D721Med (cell line): ENCODE data around the gene NMRAL1.

Source experiments
- DNase-seq: peaks from one replicate; pipeline ENCODE4 v3.0.0; 2011; ENCODE audit warnings: low spot score; ENCODE audit not compliant: insufficient read length
- FAIRE-seq: peaks from 2 replicates; lab custom pipeline; 2011; peaks lifted over from hg19 to GRCh38; lab: Jason Lieb, UNC
- TF ChIP-seq, protein P1 (sequence below): IDR thresholded peaks from 2 replicates; pipeline ENCODE4 v1.5.1; 2012; ENCODE audit warnings: mild to moderate bottlenecking, control low read depth; ENCODE audit not compliant: insufficient read depth; ENCODE audit errors: missing control alignments

Gene NMRAL1

DNA sequence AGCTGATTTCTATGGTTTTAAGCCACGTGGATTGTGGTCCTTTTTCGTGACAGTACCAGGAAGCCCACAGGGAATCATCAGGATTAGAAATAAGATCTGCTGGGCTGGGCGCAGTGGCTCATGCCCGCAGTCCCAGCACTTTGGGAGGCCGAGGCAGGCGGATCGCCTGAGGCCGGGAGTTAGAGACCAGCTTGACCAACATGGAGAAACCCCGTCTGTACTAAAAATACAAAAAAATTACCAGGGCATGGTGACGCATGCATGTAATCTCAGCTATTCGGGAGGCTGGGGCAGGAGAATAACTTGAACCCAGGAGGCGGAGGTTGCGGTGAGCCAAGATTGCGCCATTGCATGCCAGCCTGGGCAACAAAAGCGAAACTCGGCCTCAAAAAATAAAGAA lies 6.5 kb downstream of the NMRAL1 start:
- DNase-seq: no peak
- FAIRE-seq: no peak
- TF ChIP-seq, protein P1, sequence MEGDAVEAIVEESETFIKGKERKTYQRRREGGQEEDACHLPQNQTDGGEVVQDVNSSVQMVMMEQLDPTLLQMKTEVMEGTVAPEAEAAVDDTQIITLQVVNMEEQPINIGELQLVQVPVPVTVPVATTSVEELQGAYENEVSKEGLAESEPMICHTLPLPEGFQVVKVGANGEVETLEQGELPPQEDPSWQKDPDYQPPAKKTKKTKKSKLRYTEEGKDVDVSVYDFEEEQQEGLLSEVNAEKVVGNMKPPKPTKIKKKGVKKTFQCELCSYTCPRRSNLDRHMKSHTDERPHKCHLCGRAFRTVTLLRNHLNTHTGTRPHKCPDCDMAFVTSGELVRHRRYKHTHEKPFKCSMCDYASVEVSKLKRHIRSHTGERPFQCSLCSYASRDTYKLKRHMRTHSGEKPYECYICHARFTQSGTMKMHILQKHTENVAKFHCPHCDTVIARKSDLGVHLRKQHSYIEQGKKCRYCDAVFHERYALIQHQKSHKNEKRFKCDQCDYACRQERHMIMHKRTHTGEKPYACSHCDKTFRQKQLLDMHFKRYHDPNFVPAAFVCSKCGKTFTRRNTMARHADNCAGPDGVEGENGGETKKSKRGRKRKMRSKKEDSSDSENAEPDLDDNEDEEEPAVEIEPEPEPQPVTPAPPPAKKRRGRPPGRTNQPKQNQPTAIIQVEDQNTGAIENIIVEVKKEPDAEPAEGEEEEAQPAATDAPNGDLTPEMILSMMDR: no peak

DNA sequence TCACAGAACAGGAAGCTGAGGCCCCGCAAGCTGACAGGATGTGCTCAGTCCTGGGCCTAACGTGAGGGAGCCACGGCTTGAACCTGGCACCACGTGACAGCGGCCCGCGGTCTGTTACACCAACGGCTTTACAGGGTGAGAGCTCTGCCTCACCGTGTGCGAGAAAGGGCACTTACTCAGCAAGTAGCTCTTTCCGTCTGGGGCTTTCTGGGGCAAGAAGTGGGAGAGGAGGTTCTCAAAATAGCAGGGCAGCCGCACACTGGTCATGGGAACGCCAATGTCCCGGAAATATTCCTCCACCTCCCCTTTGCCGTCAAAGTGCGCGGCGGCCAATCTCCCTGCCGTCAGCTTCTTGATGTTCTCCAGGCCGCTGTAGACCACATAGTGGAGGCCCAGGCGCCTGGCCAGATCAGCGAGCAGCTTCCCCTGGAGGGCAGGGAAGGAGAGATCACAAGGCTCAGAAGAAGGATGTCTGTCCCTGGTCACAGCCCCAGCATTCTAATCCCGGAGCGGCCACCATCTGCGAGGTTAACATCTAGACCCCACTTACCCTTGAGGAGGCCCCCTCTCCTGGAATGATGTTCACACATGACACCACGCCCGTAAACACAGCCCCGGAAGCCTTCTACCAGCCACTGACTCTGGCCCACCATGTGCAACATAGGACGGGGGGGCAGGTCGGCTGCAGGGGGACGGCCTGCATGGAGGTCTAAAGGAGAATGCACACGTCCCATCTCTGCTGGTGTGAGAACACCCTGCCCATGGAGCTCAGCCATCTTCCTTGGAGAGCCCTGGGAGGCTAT lies 8.2 kb downstream of the NMRAL1 start:
- TF ChIP-seq, protein P1: no peak
- DNase-seq (no peak), FAIRE-seq (no peak)

DNA sequence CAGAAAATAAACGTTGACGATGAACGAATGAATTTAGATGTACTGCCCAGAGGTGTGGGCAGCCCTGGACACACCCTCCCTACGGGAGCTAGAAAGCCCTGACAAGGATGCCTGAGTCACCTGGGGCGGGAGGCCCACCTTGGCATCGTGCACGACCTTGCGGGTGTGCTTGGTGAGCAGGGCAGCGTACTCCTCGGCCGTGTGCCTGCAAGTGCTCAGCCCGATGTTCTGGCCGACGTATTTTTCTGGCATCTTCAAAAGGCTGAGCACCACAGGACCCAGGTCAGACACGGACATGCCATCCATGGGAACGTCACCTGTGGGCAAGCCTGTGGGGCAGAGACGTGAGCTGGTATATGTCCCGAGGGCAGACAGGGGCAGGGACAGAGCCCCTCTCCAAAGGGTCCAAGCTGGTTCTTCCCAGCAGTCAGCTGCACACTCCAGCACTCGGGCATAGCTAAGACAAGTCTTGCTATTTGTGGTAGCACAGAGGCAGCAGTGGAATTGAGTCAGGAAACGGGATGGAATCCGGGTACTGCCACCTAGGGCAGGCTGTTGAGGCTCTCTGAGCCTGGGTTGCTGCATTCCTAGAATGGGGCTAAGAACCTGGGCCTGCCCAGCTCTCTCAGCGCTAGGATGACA lies 10.8 kb downstream of the NMRAL1 start:
- FAIRE-seq (no peak), DNase-seq (no peak)
- TF ChIP-seq, protein P1: no peak

DNA sequence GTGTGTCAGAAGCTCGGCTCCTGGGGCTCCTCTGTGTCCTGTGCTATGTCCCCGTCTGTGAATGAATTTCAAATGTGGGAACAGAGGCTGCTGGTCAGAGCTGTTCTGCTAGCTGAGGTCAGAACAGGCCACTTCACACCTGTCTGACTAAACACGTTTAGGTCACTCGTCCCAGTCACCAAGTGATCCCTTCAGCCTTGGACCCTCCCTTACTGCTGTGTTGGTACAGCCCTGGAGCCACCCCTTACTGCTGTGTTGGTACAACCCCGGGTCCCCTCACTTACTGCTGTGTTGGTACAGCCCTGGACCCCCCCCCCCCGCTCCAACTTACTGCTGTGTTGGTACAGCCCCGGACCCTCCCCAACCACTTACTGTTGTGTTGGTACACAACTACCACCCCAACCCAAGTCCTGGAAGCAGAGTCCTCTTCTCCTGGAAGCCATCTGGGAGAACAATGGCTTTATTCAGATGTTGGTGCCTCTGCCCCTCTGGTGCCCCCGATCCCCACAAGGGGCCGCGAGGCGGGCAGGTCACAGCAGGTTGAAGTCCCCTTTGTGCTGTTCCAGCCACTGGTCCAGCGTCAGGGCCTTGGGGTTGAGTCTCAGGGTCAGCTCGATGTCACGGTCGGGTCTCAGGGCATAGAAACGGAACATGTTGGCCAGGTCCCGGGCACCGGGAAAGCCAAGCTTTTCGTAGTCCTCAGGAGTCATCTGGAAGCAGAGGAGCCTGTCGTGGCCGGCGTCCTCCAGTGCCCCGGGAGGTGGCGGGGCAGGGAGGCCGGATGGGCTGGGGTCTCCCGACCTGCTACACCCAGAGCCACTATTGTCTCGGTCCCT lies 13.0 kb downstream of the NMRAL1 start:
- FAIRE-seq (no peak), DNase-seq (no peak)
- TF ChIP-seq, protein P1: no peak

DNA sequence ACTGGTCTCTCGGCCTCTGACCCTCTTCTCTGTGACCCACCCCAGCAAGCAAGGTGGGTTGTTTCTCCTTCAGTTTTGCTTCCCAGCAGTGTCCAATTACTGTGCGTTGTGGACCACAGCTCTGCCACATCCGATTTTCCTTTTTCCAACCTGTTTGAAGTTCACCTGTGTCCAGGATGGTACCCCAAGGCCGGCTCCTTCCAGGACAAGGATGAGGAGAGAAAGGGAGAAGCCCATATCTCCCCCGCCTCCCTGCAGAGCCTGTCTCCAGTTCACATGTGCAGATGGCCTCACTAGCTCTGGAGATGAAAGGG lies 13.5 kb downstream of the NMRAL1 start:
- TF ChIP-seq, protein P1: no peak
- DNase-seq (no peak), FAIRE-seq (no peak)

DNA sequence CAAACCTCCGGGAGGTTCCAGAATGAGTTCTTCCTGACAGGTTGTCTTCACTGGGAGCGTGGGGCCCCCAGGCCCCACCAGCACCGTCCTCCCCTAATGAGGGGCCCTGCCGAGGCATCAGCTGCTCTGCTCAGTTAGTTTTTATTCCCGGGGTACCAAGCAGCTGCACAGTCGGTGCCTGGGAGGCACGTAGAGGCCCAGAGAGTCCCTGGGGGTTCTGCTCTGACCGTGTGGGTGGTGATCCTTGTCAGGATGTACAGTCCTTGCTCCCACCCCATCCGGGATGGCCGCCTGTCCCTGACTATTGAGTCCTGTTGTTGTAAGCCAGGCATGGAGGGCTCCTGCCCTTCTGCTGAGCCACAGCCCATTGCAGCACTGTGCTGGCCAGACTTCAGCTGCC lies 18.5 kb downstream of the NMRAL1 start:
- no peak for DNase-seq
- TF ChIP-seq, protein P1: no peak
- FAIRE-seq: no peak
